Choroid plexus epithelial cell (primary cell): Measurements from ENCODE around the gene DPP4.
A peak's percentile ranks its signal among the peaks of the same experiment; 100 is the strongest.
"Not testable (repeated sequence)": the region's sequence is repeated elsewhere in the genome, so short reads cannot be mapped to it uniquely, and the experiment has no call there.

ENCODE experiments used
- DNase-seq: peaks from one replicate; pipeline ENCODE4 v3.0.0-alpha.2; 2010; ENCODE audit warnings: low read depth
- H3K4me3 ChIP-seq: 2 replicates; pipeline ENCODE4 v1.5.1; 2011; ENCODE audit warnings: low read depth, mild to moderate bottlenecking, control low read depth, low read length, moderate library complexity
- TF ChIP-seq, protein P1 (sequence below): conservative IDR thresholded peaks from 2 replicates; pipeline ENCODE4 v1.5.1; 2011; ENCODE audit warnings: low read depth, mild to moderate bottlenecking, control low read depth, inconsistent platforms, low read length, moderate library complexity

DPP4 gene

DNA sequence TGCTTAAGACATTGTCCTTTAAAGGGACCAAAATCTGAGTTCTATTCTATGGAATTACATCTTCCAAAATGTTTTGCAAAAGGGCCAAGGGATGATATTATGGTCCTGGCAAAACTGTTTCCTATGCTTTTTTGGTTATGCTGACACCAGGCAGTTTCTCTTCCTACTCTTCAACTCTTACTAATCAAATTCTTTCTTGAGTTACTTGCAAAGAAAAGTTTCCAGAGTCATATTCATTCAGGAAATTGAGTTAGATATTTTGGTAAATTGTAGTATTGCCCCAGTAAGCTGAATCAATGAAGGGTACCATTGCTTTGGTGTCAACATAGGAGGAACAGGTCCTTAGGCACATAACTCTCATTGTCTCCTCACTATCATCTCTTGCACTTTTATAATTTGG, 118.8 kb downstream of the DPP4 start:
- DNase-seq, result no peak
- TF ChIP-seq, protein P1, sequence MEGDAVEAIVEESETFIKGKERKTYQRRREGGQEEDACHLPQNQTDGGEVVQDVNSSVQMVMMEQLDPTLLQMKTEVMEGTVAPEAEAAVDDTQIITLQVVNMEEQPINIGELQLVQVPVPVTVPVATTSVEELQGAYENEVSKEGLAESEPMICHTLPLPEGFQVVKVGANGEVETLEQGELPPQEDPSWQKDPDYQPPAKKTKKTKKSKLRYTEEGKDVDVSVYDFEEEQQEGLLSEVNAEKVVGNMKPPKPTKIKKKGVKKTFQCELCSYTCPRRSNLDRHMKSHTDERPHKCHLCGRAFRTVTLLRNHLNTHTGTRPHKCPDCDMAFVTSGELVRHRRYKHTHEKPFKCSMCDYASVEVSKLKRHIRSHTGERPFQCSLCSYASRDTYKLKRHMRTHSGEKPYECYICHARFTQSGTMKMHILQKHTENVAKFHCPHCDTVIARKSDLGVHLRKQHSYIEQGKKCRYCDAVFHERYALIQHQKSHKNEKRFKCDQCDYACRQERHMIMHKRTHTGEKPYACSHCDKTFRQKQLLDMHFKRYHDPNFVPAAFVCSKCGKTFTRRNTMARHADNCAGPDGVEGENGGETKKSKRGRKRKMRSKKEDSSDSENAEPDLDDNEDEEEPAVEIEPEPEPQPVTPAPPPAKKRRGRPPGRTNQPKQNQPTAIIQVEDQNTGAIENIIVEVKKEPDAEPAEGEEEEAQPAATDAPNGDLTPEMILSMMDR, result no peak
- H3K4me3 ChIP-seq, result no peak overlapping the region

DNA sequence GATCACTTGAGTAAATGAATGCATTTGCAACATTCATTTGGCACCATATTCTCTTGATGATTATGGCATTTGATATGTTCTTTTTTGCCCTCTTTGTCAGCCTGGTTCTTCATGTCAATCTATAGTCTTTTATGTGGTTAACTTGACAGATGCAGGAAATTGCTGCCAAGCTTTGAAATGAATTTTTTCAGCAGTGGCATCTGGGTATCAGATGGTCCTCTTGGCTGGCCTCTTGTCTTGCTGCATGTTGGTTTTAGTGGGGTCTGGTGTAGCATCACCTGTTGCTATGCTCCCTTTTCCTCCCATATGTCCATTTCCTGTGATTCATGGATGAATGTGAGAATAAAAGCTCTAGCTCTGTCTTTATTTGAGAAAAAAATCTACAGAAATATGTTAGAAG, 119.9 kb downstream of the DPP4 start:
- TF ChIP-seq, protein P1, result no peak
- no peak overlapping the region for H3K4me3 ChIP-seq
- peak; percentile 6 for DNase-seq

DNA sequence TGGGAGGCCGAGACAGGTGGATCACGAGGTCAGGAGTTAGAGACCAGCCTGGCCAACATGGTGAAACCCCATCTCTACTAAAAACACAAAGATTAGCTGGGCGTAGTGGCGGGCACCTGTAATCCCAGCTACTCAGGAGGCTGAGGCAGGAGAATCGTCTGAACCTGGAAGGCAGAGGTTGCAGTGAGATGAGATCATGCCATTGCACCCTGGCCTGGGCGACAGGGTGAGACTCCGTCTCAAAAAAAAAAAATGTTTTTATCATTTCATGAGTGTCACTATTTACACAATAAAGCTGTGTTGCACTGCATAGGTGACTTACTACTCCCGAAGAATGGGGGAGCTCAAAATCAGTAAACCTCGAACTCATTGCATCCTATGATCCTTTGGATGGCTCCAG, 120.6 kb downstream of the DPP4 start:
- not testable (repeated sequence) for H3K4me3 ChIP-seq, DNase-seq

DNA sequence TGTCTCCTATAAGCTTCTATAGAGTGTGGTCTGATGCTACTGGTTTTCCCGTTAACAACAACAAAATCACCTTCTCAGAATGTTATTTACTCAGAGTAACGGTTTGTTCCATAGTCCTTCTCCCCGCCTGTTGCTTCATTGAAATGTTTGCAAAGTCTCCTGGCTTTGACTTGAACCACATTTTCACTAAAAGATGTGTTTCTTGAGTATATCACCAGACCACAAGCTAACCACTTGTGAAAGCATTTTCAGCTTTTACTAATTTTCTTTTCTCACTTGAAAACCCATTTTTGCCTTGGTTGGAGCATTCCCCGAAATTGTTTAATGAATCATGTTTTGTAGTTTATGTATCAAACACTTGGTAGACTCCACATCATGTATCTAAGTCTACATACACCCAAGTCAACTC, 121.2 kb downstream of the DPP4 start:
- TF ChIP-seq, protein P1, result no peak
- H3K4me3 ChIP-seq, result no peak overlapping the region
- DNase-seq, result no peak

- TF ChIP-seq, protein P1, result no peak
- DNase-seq, result no peak
- H3K4me3 ChIP-seq, result no peak overlapping the region
Observed at GRCh38 chr2:161947836-161948235, 126.2 kb downstream of the DPP4 start.

DNA sequence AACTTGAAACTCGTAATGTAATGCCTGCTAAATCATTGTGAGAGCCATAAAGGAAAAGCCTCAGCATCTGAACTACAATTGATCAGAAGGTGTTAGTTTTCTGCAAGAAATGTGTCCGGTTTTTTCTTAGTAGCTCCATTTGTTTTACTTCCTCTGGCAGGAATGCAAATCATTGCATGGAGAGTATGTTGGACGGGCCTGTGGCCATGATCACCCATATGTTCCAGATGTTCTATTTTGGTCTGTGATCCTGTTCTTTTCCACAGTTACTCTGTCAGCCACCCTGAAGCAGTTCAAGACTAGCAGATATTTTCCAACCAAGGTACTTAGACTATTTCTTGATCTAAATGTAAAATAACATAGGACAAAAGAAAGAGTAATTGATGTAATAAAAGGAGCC, 126.6 kb downstream of the DPP4 start:
- TF ChIP-seq, protein P1, result no peak
- H3K4me3 ChIP-seq, result no peak overlapping the region
- no peak for DNase-seq

DNA sequence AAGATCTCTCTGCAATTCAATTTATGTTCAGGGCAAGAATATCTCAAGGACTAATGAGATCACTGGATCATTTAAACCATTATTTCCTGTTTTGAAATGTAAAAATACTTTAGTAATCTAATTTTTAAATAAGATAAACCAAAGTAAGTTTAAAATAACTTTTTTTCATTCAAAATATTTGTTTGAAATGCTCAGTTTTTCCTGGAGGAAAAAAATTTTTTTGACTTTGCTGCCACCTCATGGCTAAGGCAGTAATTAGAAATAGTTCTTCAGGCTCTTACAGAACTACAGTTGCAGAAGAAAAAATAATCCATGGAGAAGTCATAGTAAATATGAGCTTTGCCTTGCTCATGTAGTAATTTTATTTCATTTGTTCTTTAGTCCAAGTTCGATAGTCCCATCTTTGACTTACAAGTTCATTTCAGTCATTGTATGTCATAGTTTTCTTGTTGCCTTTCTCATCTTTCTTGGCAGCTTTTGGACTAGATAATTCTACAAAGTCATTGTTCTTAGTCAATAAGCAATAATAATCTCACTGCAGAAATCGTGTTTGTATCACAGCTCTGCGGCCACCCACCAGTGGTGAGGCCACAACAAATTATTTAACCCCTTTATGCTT, 127.4 kb downstream of the DPP4 start:
- DNase-seq, result peak; percentile 64
- H3K4me3 ChIP-seq, result no peak overlapping the region
- TF ChIP-seq, protein P1, result peak; percentile 52
